ENCODE measurements around the gene LHX3. TPM values are rescaled to one million over a fixed set of nuclear protein-coding genes. Genes with fewer than 3 reads are reported as not detected.
"Not testable (repeated sequence)": the region's sequence is repeated elsewhere in the genome, so short reads cannot be mapped to it uniquely, and the experiment has no call there.

The LHX3 gene
- total RNA-seq, 1 experiment from 2014 or later: not detected

GRCh38 chr9:136155576-136155975, 49.4 kb downstream of the LHX3 start:
- DNase-seq (ENCODE audit: low read depth, low spot score): no peak
- in situ Hi-C loops (cut with HindIII; ENCODE audit: low pct_unique_long_range_greater_than_20kb, low sequenced_read_pairs): no loop called here

- DNase-seq (ENCODE audit: low read depth, low spot score): no peak
- in situ Hi-C loops (cut with HindIII; ENCODE audit: low pct_unique_long_range_greater_than_20kb, low sequenced_read_pairs): no loop called here
Measured at GRCh38 chr9:136154943-136155342, 50.0 kb downstream of the LHX3 start.

GRCh38 chr9:136153381-136154065, 51.4 kb downstream of the LHX3 start:
- no peak for DNase-seq (ENCODE audit: low read depth, low spot score)
- in situ Hi-C loops (cut with HindIII; ENCODE audit: low pct_unique_long_range_greater_than_20kb, low sequenced_read_pairs): no loop called here

GRCh38 chr9:136152931-136153330, 52.0 kb downstream of the LHX3 start:
- in situ Hi-C loops (cut with HindIII; ENCODE audit: low pct_unique_long_range_greater_than_20kb, low sequenced_read_pairs): no loop called here
- DNase-seq (ENCODE audit: low read depth, low spot score): no peak

GRCh38 chr9:136152543-136152866, 52.4 kb downstream of the LHX3 start:
- in situ Hi-C loops (cut with HindIII; ENCODE audit: low pct_unique_long_range_greater_than_20kb, low sequenced_read_pairs): no loop called here
- no peak for DNase-seq (ENCODE audit: low read depth, low spot score)

GRCh38 chr9:136151848-136152542, 52.9 kb downstream of the LHX3 start:
- DNase-seq (ENCODE audit: low read depth, low spot score): no peak
- in situ Hi-C loops (cut with HindIII; ENCODE audit: low pct_unique_long_range_greater_than_20kb, low sequenced_read_pairs): no loop called here

GRCh38 chr9:136151214-136151804, 53.6 kb downstream of the LHX3 start:
- in situ Hi-C loops (cut with HindIII; ENCODE audit: low pct_unique_long_range_greater_than_20kb, low sequenced_read_pairs): no loop called here
- no peak for DNase-seq (ENCODE audit: low read depth, low spot score)

GRCh38 chr9:136150664-136151213, 54.2 kb downstream of the LHX3 start:
- in situ Hi-C loops (cut with HindIII; ENCODE audit: low pct_unique_long_range_greater_than_20kb, low sequenced_read_pairs); DNase-seq (ENCODE audit: low read depth, low spot score): not testable (repeated sequence)

- in situ Hi-C loops (cut with HindIII; ENCODE audit: low pct_unique_long_range_greater_than_20kb, low sequenced_read_pairs): no loop called here
- DNase-seq (ENCODE audit: low read depth, low spot score): no peak
Measured at GRCh38 chr9:136149853-136150252, 55.1 kb downstream of the LHX3 start.

GRCh38 chr9:136149337-136149736, 55.6 kb downstream of the LHX3 start:
- in situ Hi-C loops (cut with HindIII; ENCODE audit: low pct_unique_long_range_greater_than_20kb, low sequenced_read_pairs): no loop called here
- no peak for DNase-seq (ENCODE audit: low read depth, low spot score)

- in situ Hi-C loops (cut with HindIII; ENCODE audit: low pct_unique_long_range_greater_than_20kb, low sequenced_read_pairs): no loop called here
- DNase-seq (ENCODE audit: low read depth, low spot score): no peak
Measured at GRCh38 chr9:136148766-136149165, 56.2 kb downstream of the LHX3 start.

GRCh38 chr9:136147890-136148714, 56.8 kb downstream of the LHX3 start:
- in situ Hi-C loops (cut with HindIII; ENCODE audit: low pct_unique_long_range_greater_than_20kb, low sequenced_read_pairs): no loop called here
- no peak for DNase-seq (ENCODE audit: low read depth, low spot score)

GRCh38 chr9:136147038-136147889, 57.7 kb downstream of the LHX3 start:
- in situ Hi-C loops (cut with HindIII; ENCODE audit: low pct_unique_long_range_greater_than_20kb, low sequenced_read_pairs): no loop called here
- no peak for DNase-seq (ENCODE audit: low read depth, low spot score)

Other genes starting within 250 kb of the LHX3 start
- gene UBAC1, start 243.8 kb downstream of the LHX3 start, total RNA-seq (2014; rRNA removed; shearing (Covaris generic)): 53.4 and 57.4 TPM in 2 replicates
- gene NACC2, start 109.8 kb downstream of the LHX3 start, total RNA-seq (2014; rRNA removed; shearing (Covaris generic)): 38.2 and 38.7 TPM in 2 replicates
- 42.5 and 43.0 TPM in 2 replicates for gene TMEM250, start 86.3 kb downstream of the LHX3 start, total RNA-seq (2014; rRNA removed; shearing (Covaris generic))
- 14.8 and 16.5 TPM in 2 replicates for gene QSOX2, start 40.7 kb upstream of the LHX3 start, total RNA-seq (2014; rRNA removed; shearing (Covaris generic))
- gene CCDC187, start 99.0 kb upstream of the LHX3 start, total RNA-seq (2014; rRNA removed; shearing (Covaris generic)): not detected in 2 replicates
- 21.2 and 21.4 TPM in 2 replicates for gene GPSM1, start 122.4 kb upstream of the LHX3 start, total RNA-seq (2014; rRNA removed; shearing (Covaris generic))
- 19.4 and 35.1 TPM in 2 replicates for gene DNLZ, start 158.6 kb upstream of the LHX3 start, total RNA-seq (2014; rRNA removed; shearing (Covaris generic))
- gene CARD9, start 168.5 kb upstream of the LHX3 start, total RNA-seq (2014; rRNA removed; shearing (Covaris generic)): 0.05 TPM in 1 of 2 replicates, not detected in the other
- 6.9 and 7.1 TPM in 2 replicates for gene SNAPC4, start 195.0 kb upstream of the LHX3 start, total RNA-seq (2014; rRNA removed; shearing (Covaris generic))
- 71.1 and 72.5 TPM in 2 replicates for gene ENTR1, start 205.5 kb upstream of the LHX3 start, total RNA-seq (2014; rRNA removed; shearing (Covaris generic))
- 50.6 and 52.4 TPM in 2 replicates for gene PMPCA, start 205.5 kb upstream of the LHX3 start, total RNA-seq (2014; rRNA removed; shearing (Covaris generic))
- 6.1 and 6.5 TPM in 2 replicates for gene INPP5E, start 234.7 kb upstream of the LHX3 start, total RNA-seq (2014; rRNA removed; shearing (Covaris generic))

Data from SK-MEL-5 (cell line).